GM21529 (cell line): Measurements from ENCODE around the gene SPAG16.
"Not testable (repeated sequence)": the region's sequence is repeated elsewhere in the genome, so short reads cannot be mapped to it uniquely, and the experiment has no call there.

Experiments used
- ATAC-seq: cut with Tn5 transposase; IDR thresholded peaks from one replicate; pipeline ENCODE4 v1.9.1; 2021; ENCODE audit not compliant: unreplicated experiment

Gene SPAG16

GRCh38 chr2:213688825-213689224 lies 404.6 kb downstream of the SPAG16 start:
- not testable (repeated sequence) for ATAC-seq

DNA sequence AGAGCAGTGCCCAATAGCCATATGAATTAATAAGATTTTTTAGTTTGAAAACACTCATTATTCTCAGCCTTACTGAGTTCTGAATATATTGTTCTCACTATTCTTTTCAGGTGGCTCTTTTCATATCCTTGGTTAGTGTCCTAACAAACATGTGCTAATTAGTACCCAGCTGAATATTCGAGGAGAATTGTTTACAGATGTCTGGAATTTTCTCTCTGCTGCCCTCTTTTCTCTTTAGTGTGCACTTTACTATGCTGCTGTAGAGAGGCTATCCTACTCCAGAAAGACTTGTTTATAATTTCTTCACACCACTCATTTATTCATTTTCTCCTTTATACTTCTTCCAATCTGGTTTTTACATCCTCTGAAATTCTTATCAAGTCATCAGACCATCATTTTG lies 405.3 kb downstream of the SPAG16 start:
- ATAC-seq: no peak

DNA sequence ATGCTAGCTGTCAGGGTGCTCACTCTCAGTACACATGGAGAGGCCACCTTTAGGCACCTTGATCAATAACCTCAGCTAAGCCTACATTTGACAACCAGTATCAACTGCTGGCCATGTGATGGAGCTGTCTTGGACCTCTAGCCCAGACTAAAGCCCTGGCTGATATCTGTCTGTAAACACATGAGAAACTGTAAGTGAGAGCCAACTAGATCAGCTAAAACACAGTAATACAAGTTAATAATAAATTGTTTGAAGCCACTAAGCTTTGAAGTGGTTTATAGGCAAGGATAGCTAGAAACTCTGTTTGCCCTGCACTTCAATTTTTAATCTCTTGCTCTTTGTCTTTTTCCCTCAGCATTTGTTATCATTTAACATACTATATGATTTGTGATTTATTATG lies 407.1 kb downstream of the SPAG16 start:
- no peak for ATAC-seq

- ATAC-seq: peak; percentile 67
Measured at GRCh38 chr2:213696442-213696841, 412.2 kb downstream of the SPAG16 start.

GRCh38 chr2:213701365-213701764 lies 417.1 kb downstream of the SPAG16 start:
- ATAC-seq: not testable (repeated sequence)

DNA sequence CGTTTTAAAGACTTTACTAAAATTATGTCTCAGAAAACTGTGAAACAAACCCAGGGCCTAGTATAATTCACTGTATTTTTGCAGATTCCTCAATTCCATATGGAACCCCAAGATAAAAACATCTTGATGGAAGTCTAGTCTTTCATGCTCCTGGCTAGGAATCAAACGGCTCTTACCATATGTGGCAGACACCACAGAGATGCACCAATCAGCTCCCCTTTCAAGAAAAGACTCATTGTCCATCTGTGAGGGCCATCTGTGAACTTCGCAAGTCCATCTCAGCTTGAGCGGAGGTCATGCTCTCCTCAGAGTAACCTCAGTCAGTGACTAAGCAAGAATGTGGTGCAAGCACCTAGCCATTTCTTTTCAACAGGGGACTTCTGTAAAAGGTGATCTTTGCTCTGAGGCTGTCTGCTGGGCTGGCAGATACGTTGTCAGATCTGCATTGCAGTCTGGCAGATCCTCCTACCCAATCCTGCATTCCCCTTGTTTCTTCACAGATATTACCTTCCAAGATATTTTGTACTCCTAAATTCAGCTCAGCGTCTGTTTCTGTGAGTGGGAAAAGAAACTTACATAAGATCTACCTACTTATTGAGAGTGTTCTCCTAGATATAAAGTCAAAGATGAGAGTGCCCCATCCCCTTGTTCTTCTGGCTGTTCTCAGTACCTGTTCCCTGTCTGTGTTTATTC lies 419.3 kb downstream of the SPAG16 start:
- no peak for ATAC-seq

DNA sequence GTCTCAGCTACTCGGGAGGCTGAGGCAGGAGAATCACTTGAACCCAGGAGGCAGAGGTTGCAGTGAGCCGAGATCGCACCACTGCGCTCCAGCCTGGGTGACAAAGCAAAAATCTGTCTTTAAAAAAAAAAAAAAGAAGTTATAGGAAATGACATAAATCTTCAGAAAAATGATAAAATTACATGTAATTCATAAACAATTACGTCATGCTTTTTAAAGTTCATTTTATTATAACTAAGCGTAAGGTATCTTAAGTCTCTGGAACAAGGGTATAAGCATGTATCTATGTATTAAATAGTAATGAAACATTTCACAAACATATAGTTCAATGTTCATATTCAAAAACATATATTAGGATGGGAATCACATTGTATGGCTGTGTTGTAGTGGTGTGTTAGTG lies 425.9 kb downstream of the SPAG16 start:
- no peak for ATAC-seq

DNA sequence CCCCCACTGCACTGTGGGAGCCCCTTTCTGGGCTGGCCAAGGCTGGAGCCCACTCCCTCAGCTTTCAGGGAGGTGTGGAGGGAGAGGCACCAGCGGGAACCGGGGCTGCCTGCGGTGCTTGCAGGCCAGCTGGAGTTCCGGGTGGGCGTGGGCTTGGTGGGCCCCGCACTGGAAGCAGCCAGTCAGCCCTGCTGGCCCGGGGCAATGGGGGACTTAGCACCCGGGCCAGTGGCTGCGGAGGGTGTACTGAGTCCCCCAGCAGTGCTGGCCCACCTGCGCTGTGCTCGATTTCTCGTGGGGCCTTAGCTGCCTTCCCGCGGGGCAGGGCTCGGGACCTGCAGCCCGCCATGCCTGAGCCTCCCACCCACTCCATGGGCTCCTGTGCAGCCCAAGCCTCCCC lies 434.1 kb downstream of the SPAG16 start:
- not testable (repeated sequence) for ATAC-seq

DNA sequence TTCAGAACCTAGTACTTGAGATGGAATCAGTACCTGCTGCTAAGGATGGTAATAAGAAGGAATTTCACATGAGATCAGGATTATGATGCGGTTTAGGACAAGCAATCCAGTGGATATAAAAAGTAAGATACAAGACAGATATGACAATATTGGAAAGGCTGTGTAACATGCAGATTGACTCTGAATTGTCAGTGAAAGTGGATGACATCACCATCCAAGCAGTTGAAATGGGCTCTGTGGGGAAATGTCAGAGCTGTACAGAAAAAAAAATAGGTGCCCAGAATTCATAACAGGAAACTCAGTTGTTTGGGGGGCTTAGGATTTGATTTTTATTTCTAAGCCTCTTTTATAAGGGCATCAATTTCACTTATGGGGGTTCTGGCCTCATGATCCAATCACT lies 438.3 kb downstream of the SPAG16 start:
- no peak for ATAC-seq

- no peak for ATAC-seq
Measured at GRCh38 chr2:213723041-213723560, 438.8 kb downstream of the SPAG16 start.

GRCh38 chr2:213723707-213724106 lies 439.4 kb downstream of the SPAG16 start:
- ATAC-seq: no peak

- ATAC-seq: no peak
Measured at GRCh38 chr2:213726101-213726500, 441.8 kb downstream of the SPAG16 start.

- ATAC-seq: peak; percentile 96
Measured at GRCh38 chr2:213733893-213734292, 449.6 kb downstream of the SPAG16 start.

GRCh38 chr2:213740453-213740852 lies 456.2 kb downstream of the SPAG16 start:
- ATAC-seq: peak; percentile 94

DNA sequence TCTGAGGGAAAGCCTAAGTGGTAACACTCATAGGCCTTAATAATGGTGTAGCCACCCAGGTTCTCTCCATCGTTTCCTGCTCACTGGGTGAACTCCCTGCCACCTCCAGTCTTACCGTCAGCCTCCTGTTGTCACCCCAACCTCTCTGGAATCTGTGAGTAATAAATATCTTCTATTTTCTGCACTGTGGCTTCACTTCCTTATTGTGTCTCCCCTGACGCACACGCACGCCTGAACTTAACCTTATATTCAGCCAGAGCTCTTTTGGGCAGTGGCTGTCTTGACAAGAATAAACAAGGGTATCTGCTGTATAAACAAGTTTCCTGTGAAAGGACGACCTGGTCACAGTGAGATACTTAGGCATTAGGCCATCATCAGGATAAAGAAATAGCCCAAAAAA lies 467.2 kb downstream of the SPAG16 start:
- ATAC-seq: peak; percentile 93

DNA sequence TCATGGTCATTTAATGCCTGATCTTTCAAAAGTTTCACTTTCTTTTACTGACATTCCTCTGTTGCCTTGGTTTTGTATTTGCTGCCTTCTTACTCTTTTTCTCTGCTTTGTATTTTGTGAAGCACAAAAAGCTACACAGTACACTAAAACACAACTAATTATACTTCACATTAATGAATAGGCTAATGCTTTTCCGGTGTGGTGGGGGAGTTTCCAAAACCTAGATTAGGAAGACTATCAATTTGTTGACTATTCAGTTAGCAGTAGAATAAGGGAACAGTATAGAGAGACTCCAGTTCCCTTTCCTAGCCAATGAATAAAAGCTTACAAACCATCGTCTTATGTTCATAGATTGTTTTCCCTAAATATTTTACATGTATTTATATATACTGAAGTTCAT lies 468.3 kb downstream of the SPAG16 start:
- ATAC-seq: no peak

GRCh38 chr2:213757525-213757924 lies 473.3 kb downstream of the SPAG16 start:
- ATAC-seq: no peak

DNA sequence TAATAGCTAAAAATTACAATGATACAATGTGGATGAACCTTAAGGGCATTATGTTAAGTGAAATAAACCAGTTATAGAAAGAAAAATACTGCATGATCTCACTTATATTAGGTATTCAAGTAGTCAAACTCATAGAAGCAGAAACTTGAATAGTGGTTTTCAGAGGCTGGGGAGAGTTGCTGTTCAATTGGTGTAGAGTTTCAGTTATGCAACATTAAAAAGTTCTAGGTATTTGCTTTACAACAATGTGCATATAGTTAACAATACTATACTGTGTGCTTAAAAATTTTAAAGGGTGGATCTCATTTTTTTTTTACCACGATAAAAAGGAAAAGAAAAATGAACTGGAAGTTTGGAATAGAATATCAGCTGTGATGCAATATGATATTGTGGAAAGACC lies 479.1 kb downstream of the SPAG16 start:
- ATAC-seq: no peak

DNA sequence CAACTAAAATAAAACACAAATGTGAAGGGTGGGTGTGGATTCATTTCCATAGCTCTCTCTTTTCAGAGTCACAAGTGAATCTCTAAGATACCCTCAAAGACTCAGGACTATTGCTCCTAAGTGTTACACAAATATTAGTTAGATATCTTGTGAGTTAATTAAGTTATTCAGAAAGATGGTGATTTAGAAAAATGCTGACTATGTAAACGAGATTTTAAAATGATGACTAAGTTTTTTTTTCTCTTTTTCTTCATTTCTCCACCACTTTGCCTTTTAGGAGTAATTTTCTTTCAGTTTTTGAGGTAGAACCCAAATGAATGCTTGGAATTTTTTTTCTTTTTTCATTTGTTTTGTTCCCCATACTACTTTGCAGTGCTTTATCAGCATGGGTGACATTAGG lies 479.7 kb downstream of the SPAG16 start:
- no peak for ATAC-seq

GRCh38 chr2:213764849-213765248 lies 480.6 kb downstream of the SPAG16 start:
- no peak for ATAC-seq

DNA sequence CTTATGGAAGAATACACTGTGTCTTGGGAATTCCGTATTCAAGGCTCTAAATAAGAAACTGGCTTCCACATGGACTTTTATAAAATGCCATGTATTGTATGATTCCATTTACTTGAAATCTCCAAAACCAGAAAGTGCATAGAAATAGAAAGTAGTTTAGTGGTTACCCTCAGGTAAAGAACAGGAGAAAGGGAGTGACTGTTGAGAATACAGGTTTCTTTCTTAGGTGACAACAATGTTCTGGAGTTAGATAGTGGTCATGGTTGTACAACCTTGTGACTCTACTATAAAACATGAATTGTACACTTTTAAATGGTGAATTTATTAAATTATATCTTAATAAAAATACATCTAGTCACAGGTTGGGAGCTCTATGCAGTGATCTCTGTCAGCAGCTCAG lies 481.8 kb downstream of the SPAG16 start:
- ATAC-seq: peak; percentile 38

DNA sequence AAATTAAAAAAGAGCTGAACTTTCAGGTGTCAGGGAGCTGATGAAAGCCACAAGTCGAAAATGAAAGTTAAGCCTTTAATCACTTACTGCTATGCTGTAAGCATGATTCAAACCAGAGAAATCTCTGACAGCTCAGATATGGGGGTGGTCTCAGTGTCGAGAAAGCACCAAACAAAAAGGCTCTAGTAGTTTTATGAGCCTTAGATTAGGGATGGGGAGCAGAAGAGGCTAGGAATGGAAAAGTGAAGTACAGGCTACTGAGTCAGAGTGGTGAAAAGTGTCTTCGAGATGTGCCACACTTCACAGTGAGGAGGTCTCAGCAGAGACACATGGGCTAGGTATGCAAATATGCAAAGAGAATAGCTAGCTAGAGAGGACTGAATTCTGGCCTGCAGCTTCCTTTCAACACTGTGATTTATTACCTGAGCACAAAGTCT lies 482.2 kb downstream of the SPAG16 start:
- peak; percentile 94 for ATAC-seq

DNA sequence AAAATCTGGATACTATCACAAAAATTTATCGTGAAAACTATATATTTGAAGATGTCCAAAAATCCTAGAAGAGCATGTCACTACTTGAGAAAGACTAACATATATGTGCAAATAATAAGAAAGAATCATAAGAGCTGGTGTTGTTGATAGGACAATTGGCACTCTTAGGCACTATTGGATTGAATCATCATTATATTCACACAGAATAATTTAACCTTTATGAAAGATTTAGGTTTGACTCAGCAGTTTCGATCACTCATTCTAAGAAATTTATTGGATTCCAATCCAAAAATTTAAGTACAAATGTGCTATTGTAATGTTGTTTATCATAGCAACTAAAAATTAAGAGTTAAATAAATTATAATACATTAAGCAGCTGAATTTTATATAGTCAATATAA lies 503.6 kb downstream of the SPAG16 start:
- ATAC-seq: no peak
